HG02981 (cell line): ENCODE data around the gene PDCL3.

Source experiments
- ATAC-seq: cut with Tn5 transposase; IDR thresholded peaks from one replicate; pipeline ENCODE4 v1.9.1; 2021; ENCODE audit warnings: mild to moderate bottlenecking, moderate library complexity; ENCODE audit not compliant: unreplicated experiment

PDCL3 gene

DNA sequence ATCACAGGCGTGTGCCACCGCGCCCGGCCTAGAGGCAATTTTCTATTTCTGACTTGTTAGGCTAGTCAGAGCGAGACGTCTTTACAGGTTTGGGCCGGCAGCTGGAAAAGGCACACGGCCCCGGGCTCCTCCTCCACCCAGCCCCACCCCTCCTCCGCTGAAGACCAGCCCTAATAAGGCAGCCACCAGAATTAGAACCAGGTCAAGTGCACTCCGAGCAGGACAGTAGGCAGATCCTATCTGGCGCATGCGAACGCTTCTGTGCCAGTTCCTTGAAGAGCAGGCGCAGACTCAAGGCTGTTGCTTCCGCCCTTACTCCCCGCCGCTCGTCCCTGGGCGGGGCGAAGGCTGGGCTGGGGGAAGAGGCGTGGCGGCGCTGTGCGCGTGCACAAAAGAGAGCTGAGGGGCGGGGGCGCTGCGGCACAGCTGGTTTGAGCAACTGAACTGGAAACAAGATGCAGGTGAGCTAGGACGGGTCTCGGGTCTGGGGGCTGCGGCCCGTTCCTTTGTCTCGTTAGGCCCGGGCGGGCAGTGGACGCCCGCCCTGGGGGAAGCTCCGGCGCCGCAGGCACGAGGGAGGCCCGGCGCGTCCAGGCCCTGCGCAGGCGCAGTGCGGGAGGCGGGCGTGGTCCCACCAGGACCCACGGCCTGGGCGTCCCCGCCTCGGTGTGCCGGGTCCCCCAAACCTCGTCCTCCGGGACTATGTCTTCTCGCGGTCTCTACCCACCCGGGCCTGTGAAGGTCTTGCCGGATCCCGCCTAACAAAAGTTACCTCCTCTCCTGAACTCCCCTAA lies at the start of gene PDCL3:
PDCL3 (plus strand) TSS at position 381 of the 794 bp plus-strand sequence; CDS start at position 456, 75 bp downstream.
- peak; percentile 94 for ATAC-seq

DNA sequence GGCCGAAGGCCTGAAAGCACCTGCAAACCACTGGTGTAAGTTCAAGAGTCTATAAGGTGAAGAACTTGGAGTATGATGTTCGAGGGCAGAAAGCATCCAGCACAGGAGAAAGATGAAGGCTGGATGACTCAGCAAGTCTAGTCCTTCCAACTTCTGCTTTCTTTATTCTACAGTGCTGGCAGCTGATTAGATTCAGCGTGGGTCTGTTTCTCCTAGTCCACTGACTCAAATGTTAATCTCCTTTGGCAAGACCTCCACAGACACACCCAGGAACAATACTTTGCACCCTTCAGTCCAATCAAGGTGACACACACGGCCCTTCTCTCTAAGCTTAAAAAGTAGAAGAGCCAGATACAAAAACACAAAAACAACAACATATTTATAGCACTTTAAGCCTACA lies 49.1 kb upstream of the PDCL3 start:
- ATAC-seq: no peak

DNA sequence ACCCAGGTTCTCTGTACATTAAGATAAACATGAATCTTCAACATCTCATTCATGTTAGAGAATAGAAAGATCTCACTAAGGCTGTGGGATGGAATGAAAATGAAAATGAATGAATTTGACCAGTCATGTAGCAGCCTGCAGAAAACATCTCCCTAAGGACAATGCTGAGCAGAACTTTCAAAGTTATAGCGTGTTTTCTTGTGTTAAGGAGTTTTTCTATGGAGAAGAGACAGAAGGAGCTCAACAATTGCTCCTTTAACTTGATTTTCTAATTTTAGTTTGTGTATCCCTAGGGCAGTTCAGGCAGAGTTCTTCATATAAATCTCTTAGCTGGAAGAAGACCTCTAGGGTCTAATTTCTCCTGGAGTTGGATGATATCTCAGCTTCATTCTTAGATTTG lies 45.2 kb upstream of the PDCL3 start:
- ATAC-seq: no peak

DNA sequence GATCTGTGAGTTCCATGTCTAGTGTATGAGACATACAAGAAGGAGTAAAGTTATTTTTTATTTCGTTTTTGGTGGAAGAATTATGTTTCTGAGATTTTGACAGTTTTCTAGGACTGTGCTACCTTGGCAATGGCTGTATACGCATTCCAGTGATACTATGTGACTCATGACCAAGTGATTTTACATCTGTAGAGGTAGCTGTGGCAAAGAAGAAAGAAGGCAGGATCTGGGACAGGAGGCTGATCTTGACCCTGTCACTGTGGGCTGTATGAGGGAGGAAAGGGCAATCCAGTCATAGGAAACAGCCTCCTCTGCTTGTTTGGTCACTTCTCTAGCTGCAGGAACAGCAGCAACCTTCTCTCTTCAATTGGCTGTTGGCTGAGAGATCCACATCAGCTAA lies 44.0 kb upstream of the PDCL3 start:
- no peak for ATAC-seq

DNA sequence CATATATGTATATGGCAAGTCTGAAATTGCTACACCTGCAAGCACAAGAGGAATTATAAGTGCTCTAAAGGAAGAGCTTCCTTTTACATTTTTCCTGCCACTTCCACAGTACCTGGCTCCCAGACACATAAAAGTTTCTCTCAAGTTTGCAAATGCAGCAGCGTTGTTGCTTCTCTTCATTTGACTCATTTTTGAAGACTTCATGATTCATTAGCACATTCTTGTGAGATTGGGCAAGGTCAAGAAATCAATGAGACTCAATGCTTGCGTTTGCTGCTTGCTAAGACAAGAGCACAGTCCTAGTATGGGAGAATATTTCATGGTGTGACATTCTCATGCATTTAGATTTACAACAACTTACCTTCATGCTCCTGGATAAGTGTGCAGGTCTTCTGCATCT lies 42.6 kb upstream of the PDCL3 start:
- no peak for ATAC-seq

DNA sequence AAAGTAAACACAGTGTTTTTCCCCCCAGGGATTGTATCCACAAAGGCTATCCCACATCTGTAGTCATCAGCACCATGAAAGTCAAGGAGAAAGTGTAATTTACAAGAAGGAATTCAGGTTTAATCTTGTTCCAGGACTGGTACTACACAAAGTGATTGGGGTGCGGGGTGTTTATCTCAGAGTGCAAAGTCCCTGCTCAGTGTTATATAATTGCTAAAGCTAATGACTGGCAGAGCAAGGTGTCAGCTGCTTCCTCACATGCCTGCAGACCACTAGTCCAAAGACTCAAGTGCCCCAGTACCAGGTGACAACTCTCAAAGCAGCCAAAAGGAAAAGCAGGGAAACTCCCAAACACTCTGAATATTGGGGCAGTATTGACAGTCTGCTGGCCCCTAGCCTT lies 40.4 kb upstream of the PDCL3 start:
- ATAC-seq: no peak

DNA sequence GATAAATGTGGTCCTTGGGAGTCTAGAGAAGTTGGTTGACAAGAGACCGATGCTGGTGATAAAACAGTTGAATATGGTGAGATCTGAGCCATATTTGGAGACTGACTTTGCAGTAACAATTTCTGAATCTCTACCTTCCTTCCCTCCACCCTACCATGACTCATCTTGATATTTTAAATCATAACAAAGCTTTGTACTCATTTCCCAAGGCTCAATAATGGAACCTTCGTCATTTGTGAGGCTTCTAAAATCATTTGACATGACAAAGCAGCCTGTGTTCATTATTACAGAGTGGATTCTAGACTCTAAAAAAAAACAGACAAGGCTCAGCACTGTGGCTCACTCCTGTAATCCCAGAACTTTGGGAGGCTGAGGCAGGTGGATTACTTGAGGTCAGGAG lies 38.5 kb upstream of the PDCL3 start:
- no peak for ATAC-seq

DNA sequence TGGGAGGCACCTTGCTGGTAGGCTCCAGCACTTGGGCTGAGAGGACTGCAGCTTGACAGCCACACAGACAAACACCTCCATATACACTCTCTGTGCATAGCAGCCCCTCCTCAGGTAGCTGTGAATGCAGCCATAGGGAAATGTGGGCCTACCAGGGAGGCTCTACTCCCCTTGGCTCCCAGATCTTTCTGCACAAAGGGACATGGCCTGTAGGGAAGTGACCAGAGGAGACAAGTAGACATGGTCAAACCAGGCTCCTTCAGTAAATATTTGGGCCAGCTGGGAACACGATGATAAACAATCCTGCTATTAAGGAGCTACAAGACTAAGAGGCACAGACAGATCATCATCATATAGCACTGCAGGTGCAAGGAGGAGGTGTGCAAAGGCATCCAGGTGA lies 35.9 kb upstream of the PDCL3 start:
- no peak for ATAC-seq

DNA sequence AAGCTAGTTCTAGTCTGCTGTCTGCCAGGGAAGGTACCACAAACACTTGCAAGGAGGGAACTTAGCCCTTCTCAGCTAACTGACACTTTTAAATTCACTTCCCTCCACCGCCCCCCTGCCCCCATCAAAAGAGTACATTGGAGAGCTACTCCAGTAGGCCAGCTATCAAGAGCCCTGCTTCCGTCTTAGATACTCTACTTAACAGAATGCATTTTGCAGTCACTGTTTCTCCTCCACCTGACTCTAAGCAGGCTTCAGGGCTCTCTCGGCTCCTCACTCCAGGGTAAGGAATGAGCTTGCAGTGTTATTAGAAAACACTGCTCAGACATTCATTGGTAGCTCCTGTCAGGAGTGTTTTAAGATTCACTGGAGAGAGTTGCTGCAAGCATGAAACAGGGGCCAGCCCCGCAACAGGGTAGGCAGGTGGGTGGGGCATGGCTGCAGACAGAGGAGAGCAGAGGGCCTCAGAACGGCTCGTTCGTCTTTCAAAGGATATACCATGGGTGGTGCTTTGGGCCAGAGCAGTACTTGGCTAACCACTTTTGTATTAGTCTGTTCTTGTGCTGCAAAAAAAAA lies 35.3 kb upstream of the PDCL3 start:
- no peak for ATAC-seq

DNA sequence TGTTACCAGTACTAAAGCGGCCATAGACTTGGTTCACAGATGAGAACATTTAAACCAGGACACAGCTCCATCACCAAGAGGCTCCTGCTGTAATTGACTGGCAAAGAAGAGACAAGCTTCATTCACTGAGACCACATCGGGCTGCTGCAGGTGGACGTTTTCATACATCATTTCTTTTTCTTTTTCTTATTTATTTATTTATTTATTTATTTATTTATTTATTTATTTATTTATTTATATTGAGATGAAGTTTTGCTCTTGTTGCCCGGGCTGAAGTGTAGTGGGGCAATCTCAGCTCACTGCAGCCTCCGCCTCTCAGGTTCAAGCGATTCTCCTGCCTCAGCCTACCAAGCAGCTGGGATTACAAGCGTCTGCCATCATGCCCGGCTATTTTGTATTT lies 33.6 kb upstream of the PDCL3 start:
- ATAC-seq: no peak

DNA sequence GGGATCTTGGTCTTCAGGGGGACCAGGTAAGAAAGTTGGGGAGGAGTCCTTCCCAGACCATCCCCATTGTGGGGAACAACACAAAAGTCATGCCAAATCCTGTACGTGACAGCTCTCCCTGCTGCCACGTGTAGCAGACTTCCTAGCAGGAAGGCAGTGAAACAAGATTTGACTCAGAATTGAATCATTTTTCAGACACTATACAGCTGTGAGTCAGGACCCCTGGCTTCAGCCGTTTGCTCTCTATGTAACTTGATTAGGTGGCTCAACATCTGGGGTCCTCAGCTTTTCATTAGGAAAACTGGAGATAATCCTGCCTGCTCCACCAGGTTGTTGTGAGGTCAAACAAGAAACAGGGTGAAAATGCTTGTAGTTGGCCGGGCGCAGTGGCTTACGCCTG lies 32.9 kb upstream of the PDCL3 start:
- no peak for ATAC-seq

DNA sequence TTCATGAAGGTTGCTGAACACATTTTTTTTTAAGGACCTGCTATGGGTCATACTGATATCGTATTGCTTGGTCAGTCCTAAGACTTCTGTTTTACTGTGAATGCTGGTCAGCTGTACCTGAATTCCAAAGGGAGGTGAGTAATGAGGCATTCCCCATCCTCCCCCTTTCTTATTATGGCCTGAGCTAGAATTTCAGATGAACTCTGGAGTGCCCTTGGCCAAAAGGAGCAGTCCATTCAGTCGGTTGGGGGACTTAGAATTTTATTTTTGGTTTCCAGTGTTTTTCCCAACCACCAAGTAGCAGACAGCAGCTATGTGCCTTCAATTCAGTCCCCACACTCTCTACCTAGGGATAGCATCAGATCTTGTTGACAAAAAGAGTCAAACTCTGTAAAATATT lies 26.9 kb upstream of the PDCL3 start:
- ATAC-seq: no peak

DNA sequence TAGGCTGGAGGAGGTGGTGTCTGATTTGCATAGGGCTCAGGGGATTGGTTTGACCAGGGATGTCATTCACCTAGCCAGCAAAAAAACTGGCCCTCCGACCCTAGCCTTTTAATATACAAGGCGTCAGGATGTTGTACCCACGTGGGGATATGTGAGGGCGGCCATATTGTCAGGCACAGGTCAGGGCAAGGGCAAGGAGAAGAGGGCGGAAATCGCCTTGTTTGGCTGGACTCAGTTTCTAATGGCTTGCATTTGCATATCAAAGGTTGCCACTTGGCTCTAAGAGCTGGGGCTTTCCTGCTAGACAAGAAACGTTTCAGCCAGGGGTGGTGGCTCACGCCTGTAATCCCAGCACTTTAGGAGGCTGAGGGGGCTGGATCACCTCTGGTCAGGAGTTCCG lies 24.9 kb upstream of the PDCL3 start:
- ATAC-seq: no peak

DNA sequence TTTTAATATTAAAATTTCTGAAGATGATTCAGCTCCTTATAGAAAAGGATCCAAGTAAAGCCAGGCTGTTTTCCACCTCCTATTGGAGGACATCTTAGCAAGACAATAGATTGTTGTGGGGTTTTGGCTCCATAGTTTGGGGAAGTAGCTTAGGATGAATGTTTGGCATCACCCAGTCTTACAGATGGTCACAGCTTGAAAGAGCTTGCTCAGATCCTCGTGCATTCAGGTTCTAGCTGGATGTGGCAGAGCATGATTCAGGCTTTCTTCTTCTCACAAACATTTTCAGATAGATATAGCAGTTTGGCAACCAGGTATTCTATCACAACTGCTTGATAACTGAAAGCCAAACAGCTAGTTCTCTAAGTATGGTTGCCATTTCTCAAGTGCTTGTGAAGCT lies 23.6 kb upstream of the PDCL3 start:
- ATAC-seq: no peak

DNA sequence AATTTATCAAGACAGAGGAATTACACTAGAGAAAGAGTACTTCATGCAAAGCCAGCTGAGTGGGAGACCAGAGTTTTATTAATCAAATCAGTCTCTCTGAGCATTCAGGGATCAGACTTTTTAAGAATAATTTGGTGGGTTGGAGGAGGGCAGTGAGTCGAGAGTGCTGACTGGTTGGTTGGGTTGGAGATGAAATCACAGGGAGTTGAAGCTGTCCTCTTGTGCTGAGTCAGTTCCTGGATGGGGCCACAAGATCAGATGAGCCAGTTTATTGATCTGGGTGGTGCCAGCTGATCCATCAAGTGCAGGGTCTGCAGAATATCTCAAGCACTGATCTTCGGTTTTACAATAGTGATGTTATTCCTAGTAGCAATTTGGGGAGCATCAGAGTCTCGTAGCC lies 21.4 kb upstream of the PDCL3 start:
- no peak for ATAC-seq

DNA sequence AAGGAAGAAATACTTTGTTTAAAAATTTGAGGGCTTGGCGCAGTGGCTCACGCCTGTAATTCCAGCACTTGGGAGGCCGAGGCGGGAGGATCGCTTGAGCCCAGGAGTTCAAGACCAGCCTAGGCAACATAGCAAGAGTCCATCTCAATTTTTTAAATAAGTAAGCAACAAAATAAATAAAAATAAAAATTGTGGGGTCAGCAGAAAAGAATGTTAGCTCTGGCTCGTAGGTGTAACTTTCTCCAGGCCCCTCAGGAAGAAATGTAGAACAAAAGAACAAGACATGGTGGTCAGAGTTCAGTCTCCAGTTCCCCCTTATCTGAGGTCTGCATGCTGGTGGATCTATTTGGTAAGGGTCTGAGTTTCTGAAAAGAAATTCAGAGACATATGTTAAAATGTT lies 20.4 kb upstream of the PDCL3 start:
- ATAC-seq: no peak

DNA sequence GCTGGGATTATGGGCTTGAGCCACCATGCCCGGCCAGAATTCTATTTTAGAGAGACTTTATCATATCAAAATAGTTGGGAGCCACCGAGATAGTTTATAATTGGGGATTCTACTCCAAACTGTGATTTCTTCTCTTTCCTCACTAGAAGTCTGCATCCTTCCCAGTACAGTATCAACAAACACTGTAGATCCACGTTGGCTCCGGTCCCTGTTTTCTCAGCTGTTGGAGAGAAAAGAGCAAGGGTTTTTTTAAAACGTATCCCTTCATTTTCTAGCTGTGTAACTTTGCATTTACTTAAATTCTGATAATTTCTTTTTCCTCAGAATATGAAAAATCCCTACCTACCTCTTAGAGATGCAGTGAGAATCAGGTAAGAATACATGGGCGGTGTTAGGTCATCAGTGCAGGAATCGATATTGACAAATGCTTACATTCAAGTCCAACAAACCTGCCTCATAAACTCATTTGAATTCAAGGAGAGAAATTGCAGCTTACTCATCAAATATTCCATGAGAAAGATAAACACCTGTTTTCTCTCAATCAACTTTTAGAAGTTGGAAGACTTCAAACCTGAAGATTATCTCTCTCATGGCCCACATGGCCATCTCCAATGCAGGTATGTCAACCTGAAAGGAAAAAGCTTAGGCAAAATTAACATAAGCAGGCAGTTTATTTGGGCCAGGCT lies 17.7 kb upstream of the PDCL3 start:
- ATAC-seq: no peak

DNA sequence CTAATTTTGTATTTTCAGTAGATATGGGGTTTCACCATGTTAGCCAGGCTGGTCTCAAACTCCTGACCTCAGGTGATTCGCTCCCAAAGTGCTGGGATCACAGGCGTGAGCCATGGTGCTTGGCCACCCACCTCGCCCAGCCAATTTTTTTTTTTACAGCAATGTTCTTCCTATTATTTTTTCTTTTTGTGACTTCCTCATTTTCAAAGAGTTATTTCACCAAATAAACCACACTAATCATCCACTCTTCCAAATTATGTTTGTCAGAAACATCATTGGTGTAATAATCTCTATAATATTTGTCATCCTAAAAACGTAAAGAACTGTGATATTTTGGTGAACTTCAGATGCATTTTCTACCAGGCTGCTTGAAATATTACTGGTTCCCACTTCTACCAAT lies 16.3 kb upstream of the PDCL3 start:
- ATAC-seq: no peak

DNA sequence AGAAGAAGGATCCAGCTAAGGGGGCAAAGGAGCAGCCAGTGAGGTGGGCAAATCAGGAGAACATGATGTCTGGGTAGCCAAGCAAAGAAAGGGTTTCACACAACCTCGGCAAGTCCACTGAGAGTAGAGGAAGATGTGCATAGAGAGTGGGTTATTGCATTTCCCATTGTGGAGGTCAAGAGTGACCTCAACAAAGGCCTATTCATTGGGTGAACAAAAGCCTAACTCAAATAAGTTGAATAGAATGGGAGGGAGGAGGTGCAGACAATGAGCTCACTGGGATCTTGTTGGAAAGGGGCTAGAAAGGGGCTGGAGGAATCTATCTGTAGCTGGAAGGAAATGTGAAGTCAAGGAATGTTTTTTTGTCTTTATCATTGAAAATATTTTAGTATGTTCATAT lies 14.0 kb upstream of the PDCL3 start:
- ATAC-seq: no peak

DNA sequence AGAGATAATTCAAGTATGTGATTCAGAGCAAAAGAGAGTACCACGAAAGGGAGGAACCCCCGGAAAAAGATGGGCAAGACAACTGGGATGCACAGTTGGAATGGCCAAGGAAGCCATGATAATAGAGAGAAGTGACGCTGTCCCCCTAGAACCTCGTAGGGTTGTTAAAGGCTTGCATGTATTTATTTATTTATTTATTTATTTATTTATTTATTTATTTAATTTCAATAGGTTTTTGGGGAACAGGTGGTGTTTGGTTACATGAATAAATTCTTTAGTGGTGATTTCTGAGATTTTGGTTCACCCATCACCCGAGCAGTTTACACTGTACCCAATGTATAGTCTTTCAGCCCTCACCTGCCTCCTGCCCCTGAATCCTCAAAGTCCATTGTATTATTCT lies 11.5 kb upstream of the PDCL3 start:
- ATAC-seq: no peak

DNA sequence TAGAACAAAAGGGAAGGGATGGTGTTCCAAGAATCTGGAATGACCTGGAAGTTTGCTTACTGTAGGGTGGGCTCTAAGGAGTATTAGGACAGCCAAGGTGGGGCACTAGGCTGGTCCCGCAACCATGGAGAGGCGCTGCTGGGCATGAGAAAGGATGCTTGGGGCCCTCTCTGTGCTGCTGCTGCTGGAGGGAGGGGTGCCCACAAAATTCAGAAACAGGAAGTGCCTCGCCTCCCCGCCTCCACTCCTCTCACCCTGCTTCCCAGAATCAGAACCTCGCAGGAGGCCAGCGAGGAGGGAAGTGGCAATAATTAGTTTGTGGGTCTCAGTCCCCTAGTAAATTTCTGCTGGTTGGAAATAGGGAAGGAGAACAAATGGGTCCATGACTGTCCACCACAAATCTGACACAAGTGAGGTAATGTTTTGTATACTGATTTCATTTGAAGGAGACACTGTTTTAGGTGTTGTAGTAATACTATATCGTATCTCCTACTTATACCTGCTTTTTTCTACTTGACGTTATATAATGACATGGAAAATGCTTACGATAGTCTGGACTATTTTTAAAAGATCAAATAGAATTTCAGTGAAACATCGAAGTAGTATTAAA lies 7.9 kb upstream of the PDCL3 start:
- no peak for ATAC-seq

DNA sequence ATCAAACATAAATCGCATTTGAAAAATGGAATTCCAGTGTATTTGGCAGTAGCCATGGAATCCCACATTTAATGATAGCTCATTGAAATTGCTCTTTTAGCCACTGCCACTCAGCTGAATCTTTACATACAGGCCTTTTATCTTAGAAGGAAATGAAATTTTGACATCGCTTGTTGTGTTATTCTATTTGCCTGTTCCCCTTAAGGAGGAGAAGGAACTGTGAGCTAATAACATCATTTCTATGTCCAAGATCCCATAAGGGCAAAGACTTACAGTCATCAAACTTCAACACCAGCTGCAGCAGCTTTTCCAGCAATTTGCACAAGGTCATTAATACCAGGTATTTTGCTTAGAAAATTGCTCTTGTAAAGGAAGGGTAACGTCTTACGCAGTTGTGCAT lies 6.0 kb upstream of the PDCL3 start:
- no peak for ATAC-seq
